HG02763 (cell line): ENCODE data around the gene CATSPERE.

Experiments
- ATAC-seq: cut with Tn5 transposase; IDR thresholded peaks from one replicate; pipeline ENCODE4 v1.9.1; 2021; ENCODE audit warnings: mild to moderate bottlenecking, moderate library complexity; ENCODE audit not compliant: unreplicated experiment

The CATSPERE gene, protein sequence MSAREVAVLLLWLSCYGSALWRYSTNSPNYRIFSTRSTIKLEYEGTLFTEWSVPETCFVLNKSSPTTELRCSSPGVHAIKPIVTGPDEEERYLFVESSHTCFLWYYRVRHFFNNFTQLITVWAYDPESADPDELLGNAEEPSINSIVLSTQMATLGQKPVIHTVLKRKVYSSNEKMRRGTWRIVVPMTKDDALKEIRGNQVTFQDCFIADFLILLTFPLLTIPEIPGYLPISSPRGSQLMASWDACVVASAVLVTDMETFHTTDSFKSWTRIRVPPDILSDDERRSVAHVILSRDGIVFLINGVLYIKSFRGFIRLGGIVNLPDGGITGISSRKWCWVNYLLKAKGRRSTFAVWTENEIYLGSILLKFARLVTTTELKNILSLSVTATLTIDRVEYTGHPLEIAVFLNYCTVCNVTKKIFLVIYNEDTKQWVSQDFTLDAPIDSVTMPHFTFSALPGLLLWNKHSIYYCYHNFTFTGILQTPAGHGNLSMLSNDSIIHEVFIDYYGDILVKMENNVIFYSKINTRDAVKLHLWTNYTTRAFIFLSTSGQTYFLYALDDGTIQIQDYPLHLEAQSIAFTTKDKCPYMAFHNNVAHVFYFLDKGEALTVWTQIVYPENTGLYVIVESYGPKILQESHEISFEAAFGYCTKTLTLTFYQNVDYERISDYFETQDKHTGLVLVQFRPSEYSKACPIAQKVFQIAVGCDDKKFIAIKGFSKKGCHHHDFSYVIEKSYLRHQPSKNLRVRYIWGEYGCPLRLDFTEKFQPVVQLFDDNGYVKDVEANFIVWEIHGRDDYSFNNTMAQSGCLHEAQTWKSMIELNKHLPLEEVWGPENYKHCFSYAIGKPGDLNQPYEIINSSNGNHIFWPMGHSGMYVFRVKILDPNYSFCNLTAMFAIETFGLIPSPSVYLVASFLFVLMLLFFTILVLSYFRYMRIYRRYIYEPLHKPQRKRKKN

DNA sequence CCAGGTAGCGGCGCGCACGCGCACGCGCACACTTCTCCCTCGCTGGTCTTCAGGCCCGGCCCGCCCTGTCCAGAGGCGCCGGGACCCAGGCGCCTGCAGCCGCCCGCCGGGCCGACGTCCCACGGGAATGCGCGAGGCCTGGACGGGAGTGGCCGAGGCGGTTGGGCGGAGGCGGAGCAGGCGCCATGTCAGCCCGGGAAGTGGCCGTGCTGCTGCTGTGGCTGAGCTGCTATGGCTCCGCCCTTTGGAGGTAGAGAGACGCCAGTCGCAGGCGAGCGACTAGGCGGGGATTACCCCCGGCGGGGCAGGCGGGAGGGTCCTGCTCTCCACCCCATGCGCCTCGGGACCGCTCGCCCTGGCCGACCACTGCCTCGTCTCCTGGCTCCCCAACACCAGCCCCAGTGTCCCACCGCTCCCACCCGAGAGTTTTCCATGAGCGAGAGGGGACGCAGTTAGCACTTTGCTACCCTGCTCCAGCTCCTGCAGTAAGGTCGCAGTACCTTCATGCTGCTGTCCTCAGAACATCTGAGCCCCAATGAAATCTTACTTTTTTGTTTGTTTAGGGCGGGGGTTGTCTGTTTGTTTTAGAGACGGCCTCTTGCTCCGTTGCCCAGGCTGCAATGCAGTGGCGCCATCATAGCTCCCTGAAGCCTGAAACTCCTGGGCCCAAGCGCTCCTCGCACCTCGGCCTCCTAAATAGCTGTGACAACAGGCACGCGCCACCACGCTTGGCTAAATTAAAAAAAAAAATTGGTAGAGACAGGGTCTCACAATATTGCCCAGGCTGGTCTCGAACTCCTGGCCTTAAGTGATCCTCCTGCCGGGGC is at the start of gene CATSPERE:
CATSPERE (plus strand) TSS at position 29 of the 827 bp plus-strand sequence; CDS start at position 186, 157 bp downstream.
- ATAC-seq: peak; percentile 99

DNA sequence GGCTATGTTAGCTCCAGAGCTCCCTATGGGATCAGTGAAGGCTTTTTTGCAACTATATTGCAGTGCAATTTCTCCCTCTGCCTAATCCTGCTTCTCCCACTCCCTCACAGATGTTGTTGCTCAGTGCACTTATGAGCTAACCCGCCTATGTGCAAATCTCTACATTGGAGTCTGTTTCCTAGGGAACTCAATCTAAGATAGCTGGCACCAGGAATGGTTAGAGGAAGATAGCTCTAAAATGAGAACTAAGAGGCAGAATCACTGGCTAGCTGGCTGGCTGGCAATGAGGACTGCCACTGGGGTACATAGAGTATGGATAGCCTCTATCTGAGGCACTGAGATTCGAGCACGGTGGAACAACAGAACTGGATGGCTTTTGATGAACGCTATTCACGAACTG is 48.9 kb upstream of the CATSPERE start:
- ATAC-seq: no peak

DNA sequence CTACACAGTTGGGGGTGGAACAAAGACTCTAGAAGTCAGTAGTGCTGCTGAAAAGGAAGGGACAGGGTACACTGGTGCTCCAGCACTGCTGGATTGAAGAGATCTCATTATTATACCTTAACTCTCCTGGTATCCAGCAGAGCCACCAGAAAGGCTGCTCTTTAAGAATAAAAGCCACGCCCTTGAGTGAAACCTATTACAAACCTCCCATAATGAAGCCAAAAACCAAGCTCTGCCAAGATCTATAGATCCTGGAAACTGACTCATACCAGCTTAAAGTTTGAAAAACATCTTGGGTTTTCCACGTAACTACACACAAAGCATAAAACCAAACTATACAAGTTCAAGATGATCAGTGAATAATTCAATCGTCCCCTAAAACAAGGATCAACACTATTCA is 47.3 kb upstream of the CATSPERE start:
- no peak for ATAC-seq

DNA sequence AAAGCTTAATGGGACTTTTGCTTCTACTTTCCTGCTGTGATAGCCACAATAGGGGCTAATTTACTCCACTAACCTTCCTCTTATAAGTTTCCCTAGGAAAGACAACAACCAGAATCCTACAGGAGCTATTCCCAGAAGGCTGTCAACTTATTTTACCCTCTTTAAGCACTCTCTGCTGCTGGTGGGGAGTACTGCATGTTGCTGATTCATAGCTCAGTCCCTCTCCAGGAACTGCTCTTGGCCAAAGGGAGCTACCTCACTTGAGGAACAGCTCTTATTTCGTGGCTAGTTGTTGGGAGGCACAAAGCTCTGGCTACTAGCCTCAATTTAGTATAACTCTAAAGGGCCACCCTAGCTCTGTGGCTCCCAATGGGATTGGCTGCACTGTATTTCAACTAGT is 46.5 kb upstream of the CATSPERE start:
- no peak for ATAC-seq

DNA sequence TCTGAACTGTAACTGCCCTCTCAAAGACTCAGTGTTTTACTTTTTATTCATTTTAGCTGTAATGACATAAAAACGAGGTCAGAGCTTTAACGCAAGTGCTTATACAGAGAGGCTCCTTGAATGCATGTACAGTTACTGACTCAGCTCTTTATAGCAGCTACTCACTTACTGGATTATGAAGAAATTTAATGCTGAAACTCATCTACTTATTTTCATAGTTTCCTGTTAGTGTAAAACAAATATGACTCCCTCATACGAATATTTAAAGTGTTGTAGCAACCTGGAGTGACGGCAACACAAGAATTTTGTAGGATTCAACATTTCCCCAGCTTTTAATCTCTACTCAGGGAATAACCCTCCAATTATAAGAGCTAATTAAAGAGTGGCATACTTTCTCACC is 42.0 kb upstream of the CATSPERE start:
- no peak for ATAC-seq

DNA sequence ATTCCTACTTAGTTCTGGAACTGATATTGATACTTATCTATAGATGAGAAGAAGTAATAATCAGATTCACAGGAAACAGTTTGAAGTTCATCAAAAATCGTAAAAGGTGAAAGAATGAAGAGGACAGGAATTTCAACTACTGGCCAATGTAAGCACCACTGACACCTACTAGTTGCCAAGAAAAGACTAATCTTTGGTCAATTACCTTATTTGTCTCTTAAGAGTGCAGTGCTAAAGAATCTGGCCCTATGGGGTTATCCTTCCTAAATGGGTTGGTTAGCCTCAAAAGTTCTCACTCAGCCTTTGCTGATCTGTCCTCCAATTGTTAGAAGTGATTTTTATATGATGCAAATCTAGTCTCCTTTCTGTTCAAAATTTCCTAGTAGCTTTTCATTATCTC is 38.9 kb upstream of the CATSPERE start:
- no peak for ATAC-seq

DNA sequence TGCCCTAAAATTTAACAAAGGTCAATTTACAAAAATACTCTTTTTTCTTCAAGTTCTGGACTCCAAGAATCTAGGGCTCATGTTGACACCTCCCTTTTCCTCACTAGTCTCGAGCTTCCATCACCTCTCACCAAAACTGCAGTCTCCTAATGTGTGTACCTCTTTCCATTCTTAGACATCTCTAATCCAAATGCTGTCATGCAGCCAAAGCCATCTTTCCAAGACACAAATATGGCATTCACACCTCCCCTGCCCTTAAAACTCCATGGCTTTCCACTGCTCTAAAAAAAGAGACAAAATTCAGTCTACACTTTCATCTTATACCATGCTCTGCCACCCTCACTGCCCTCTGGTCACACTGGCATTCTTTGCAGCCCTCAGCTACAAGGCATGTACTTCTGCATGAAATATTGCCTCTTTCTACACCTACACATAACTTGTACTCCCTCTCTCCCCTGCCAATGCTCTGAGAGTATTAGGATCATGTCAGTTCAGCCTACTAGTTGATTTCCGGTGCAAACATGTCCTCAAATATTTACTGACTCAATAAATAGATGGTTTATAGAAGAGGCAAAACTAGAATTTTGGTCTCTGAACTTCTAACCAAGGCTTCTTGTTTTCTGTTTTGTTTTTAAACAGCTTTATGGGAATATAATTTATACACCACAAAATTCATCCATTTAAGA is 36.3 kb upstream of the CATSPERE start:
- ATAC-seq: no peak

DNA sequence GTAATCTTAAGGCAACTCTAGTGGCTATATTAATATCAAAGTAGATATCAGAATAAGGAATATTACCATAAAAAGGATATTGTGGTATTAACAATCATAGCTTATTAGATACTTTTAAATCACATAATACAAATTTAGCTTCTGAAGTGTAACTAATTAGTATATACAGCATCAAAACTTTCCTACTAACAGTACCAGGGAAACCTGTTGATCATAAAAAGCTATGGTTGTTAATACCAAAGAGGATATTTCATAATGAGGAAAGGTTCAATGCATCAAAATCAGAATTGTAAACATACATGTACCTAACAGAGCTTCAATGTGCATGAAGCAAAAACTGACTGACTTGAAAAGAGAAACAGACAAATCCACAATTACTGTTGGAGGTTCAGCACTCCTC is 33.4 kb upstream of the CATSPERE start:
- no peak for ATAC-seq

DNA sequence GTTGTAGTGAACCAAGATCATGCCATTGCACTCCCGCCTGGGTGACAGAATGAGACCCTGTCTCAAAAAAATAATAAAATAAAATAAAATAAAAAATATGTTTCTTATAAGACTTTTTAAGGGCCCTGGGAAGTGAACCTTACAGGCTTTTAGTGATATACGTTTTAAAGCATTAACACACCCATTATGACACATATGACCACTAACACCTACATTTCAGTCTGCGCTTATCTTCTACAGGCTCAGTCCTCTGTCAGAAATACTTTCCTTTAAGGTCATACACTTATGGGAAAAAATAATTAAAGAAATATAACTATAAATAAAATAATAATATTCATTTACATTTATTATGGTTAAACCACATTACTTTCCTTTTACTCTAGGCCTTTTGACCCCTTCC is 31.3 kb upstream of the CATSPERE start:
- no peak for ATAC-seq

DNA sequence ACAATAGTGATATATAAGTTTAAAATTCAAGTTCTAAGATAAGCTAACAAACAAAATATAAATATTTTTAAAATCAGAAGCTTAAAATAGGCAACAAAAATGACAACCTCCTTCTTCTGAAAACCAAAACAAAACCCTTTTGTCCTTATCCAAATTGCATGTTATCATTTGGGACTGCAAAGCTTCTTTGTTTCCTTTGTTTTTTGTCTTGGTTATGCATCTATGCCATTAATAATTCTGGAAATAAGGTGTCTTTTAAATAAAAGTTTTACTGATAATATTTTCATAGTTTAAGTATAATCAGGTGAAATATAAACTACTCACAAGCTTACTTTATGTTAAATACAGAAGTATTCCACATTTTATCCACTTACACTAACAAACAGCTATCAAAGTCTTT is 29.9 kb upstream of the CATSPERE start:
- ATAC-seq: no peak

DNA sequence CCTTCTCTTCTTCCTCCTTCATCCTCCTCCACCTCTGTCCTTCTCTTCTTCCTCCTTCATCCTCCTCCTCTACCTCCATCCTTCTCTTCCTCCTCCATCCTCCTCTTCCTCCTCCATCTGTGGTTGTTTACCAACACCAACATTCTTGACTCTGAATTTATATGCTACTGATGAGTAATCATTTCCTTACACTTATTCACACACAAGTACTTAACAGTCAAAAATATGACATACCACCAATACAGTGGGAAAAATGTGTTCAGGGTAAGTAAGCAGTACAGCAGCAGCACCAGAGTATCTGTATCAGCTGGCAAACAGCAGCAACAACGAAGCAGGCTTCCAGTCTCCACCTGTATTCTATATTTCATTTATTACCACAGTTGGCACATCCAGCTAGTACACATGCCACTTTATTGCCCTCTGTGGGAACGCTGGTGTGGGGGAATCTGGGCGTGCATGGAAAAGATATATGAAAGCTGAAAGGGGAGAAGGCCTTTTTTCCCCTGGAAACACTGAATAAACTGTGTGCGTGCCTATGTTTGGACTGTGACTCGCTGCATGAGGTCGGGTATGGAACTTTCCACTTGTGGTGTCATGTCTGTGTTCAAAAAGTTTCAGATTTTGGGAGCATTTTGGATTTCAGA is 25.4 kb upstream of the CATSPERE start:
- no peak for ATAC-seq

DNA sequence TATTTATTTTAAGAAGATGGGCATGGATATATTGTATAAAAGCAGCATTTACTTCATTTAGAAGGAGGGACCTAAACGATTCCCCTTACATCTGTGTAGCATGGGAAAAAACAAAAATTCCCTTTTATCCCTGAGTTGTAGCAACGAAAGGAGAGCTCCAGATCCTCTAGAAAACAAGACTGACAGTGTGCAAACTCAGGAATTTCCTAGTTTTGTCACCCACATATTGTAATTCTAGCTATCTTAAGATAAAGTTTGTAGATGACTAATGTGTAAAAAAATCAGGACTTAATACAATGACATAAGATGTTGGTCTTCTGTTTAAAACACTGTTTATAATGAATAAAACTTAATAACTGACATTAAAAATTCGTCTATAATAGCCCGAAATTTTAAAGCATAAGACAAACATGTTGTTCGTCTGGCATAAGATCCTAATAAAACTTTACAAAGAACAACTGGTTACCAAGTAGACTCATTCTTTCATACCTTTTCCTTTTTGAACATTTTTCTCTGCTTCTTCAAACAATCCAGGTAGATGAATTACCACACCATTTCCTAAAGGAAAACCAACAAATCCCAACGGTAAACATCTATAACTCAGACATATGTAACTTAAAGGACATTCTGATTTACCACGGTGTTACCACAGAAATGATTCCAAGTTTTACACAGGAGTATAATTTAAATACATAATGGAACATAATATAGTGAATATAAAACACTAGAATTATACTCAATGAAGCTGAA is 24.6 kb upstream of the CATSPERE start:
- no peak for ATAC-seq

DNA sequence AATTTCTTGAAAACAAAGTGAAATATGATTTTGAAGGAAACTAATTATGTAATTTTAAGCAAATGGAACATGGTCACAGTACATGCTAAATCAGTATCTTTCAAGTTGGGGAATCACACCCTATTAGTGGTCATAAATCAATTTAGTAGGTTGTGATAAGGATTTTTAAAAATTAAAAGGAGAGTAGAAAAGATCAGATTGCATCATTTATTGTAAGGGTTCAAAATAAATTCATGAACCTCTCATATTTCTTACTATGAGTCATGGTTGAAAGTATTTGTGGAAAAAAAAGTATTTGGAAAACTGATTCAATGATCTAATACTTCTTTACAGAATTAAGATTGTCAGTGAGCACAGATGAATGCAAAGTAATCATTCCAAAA is 24.0 kb upstream of the CATSPERE start:
- ATAC-seq: no peak

DNA sequence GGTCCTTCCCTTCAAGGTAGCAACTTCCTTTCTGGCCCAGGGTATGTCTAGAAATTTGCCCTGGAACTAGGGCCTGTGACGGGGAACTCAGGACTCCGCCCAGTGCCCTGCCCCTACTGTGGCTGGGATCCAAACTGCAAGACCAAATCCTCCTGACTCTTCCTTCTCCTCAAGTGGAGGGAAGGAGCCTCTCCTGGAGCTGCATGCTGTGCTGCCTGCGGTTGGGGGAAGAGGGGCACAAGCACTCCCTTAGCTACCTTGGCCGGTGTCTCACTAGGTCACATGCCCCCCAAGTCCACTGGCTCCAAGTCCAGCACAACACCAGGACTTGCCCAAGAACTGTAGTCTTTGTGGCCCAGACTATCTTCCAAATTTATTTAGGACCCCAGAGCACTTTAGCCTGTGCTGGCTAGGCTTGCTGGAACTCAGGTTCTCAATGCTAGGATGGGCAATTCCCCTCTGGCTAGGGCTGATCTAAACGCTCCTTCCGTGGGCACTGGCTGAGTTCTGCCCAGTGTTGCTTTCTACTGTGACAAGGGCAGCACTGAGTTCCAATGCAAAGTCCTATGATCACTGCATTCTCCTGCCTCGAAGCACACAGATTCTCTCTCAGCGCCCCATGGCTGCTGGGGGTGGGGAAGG is 21.6 kb upstream of the CATSPERE start:
- no peak for ATAC-seq

DNA sequence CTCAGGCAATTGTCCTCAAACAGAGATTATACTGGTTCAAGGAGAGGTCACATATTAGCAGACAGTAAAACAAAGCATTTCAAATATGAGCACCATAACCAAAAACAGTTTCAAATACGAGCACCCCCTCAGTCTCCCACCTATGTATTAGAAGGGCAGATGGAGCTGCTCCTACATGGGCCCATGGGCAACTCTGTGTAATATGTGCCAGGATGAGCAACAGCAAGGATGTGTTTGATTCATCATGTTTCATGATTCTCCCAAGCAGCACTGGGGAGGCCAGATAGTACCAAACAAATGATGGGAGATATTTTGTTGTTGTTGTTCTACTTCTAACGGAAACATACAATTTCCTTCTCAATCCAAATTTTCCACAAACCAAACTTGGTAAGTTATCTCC is 18.2 kb upstream of the CATSPERE start:
- no peak for ATAC-seq

DNA sequence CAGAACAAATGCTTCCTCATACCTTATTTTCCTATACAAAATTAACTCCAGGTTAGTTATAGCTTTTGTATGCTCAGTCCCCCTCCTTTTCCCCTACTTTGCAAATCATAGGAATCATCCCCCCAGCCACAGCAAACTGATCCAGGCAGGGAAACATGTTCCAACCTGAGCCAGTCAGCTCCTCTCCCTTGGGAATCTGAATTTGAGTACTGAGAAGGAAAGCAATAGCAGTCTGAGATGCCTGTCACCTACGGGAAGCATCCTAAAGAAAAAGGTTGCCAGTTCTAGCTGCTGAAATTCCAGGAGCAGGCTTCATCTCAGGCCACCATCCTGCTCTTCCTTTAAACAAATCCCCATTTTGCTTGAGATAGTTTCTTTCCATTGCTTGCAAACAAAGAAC is 16.2 kb upstream of the CATSPERE start:
- ATAC-seq: no peak

DNA sequence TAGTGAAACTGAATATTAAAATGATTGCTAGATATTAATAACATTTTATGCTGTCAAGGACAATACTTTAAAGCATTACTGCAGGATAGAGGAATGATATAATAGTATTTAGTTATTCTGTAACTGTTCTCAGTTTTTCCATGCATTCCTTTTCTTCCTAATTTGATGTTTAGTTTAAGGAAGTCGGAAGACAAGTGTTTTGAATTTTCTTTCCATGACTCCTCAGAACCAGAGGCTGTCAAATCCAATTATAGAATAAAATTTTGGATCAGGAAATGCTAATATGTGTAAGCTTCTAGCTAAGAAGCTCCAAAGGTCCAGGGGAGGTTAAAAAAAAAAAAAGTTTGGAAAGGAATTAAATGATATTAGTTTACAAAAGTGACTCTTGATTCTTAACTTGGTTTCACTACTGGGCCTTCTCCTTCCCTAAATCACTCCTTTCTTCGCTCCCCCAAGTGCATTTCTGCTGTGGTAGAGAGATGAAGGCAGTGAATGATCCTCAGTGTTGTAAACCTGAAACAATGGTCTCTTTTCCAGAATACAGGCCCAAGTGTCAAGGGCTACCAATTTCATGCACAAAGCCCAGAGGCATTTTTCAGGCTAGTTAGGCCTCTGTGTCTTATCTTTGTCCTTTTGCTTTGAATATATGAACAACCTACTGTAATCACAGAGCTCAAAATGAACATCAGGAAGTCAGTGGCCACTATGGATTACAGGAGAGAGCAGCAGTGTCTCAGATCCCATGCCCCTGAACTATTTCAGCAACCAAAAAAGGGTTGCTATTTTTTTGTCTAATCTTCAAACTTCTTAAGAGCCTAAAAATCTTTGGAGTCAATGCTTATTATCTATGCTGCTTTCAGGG is 15.5 kb upstream of the CATSPERE start:
- ATAC-seq: no peak

DNA sequence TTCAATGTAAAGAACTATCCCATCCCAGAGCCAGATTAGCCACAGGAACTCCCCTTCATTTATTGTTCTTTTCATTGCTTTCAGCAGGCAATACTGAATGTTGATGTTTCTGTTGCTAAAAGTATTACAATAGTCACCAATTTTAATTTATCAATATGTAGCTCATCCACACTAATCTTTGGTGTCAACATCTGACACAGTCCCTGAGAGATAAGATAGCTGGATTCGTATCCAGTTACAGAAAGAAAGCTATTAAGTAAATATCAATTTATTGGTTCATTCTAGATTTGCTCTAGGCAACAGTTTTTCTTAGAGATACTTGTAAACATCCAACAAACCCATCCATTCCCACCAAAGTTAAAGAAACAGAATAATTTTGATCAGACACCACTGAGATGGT is 14.0 kb upstream of the CATSPERE start:
- ATAC-seq: no peak
